ENCODE data around the gene DAO.

Gene DAO

GRCh38 chr12:108918960-108919642 lies 39.2 kb downstream of the DAO start:
- no peak for DNase-seq

DNA sequence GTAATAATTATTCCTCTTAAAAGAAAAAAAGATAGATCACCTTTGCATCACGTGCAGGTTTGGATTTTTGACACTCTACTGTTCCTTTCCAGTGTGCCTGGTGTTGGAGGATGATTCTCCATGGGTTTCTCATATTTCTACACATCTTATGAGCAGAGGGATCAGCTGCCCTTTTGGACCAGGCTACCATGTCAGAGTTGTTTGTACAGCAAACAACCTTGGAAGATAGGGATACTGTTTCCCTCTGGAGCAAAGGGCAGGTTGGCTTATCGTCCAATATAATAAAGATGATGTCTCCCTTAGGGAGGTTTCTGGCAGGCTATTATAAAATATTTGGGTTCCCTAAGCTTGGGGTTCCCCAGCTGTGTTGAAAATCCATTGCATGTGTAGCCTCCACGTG lies 42.1 kb downstream of the DAO start:
- no peak for DNase-seq

DNA sequence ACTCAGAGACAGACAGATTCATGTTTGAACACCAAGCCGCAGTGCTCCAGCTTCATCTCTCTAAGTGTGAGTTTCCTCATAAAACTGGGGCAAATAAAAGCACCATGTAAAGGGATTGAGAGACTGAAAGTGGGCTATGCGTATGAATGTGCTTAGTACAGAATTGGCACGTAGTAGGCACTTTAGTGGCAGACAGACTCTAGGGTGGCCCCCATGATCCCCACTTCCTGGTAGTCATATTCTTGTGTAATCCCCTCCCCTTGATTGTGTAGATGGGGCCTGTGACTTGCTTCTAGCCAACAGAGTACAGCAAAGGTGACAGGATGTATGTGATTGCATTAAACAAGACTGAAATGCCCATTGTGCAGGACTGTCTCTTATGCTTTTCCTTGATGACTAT lies 43.0 kb downstream of the DAO start:
- DNase-seq = no peak

DNA sequence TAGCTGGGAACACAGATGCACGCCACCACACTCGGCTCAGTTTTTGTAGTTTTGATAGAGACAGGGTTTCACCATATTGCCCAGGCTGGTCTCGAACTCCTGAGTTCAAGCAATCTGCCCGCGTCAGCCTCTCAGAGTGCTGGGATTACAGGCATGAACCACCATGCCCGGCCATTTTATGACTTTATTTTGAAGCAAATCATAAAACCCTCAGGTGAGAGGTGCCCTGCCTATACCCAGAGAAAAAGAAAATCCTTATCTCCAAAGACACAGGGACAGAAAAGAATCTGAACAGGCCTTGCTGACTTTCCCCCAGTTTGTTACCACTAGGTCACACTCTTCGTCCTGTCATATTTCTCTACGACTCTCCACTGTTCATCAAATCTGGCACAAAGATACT lies 48.8 kb downstream of the DAO start:
- no peak for DNase-seq

DNA sequence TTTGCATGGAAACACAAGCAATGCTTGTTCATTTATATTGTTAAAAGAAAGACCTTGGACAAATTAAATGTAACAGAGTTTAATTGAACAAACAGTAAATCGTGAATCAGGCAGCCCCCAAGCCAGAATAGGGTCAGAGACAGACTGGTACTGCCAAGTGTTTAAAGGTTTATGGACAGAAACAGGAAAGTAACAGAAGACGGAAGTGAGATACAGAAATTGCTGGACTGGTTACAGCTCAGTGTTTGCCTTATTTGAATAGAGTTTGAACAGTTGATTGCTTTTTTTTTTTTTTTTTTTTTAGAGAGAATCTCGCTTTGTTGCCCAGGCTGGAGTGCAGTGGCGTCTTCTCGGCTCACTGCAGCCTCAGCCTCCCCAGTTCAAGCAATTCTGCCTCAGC lies 50.3 kb downstream of the DAO start:
- DNase-seq = no peak

- no peak for DNase-seq
Observed at GRCh38 chr12:108930756-108931155, 50.9 kb downstream of the DAO start.

DNA sequence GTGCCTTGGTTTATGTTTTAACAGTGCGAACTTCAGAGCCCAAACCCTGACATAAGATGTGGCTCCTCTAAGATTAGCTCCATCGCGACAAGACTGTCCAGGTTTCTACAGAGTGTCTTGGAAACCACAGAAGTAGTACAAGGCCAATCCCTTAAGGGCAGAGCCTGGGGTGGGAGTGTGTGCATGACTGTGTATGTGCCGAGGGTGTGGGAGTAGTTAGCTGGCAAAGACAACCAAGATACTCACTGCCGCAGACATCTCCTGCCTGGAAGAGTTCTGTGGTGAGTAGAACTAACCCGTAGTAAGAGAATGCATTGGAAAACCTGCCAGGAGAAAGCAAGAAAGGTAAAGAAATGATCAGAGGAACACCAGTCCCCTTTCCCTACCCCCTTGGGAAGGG lies 54.1 kb downstream of the DAO start:
- no peak for DNase-seq

DNA sequence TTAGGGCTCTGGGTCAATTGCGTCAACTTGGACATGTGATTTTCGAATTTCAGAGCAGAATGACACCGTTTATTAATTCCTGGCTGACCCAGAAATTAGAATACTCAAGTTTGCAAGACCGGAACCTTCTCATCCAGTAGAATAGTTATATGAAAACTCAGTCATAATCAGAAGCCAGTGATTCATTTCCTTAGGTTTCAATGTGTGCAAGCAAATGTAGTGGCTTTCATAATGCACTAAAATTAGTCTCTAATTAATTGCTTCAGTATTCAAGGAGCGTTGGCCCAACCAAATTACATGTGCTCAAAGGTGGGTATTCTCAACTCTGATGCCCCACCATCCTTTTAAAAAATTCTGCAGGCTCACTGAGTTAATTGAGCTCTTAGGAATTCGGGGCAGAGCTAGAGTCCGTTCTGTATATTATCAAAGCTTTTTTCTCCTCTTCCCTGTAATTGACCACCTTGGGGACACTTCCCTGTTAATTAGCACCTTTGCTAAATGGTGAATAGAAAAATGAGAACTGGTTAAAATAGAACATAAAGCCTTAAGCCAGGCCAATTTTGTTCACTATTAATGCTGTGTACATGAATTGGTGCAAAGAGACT lies 55.4 kb downstream of the DAO start:
- no peak for DNase-seq

DNA sequence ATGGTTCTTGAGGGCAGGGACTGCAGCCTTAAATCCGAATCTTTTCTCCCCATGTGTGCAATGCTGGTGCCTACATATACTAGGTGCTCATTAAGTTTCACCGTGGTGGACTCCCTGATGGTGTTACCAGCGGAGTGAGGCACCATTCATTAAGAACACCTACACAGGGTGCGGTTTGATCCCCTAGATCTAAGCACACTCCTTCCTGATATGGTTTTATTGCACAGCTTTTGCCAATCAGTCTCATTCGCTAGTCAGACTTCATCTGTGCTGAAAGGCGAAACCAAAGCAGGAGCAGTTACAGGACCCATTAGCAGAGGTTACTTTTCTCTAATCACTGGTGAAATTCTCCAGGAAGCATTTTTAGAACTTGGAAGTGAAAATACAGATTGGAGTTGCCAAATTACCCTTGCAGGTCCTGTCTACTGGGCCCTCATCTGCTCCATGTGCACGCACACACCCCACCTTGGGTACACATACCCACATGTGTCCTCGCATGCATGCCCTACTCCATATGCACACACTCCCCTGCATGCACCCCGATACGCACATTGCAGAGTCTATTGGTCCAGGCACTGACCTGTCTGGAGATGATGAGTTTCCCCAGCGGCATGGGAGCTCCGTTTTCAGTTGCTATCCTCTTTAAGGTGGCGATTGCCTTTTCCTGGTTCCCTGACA lies 58.5 kb downstream of the DAO start:
- no peak for DNase-seq

DNA sequence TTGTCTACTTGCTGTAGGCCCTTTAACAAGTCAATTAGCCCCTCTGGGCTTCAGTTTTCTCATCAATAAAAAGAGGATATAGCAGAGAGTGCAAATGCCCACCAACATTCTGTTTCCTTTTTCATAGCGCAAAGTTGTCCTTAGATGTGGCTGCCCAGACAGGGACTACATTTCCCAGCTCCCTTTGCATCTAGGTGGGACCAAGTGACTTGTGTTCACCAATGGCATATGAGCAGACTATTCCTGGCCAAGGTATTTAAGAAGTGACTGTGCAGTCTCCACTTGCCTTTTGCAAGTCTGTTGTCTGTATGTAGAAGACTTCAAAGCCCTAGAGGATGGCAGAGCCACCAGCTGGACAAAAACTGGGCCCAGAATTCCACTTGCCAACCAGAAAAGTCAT lies 59.7 kb downstream of the DAO start:
- no peak for DNase-seq

DNA sequence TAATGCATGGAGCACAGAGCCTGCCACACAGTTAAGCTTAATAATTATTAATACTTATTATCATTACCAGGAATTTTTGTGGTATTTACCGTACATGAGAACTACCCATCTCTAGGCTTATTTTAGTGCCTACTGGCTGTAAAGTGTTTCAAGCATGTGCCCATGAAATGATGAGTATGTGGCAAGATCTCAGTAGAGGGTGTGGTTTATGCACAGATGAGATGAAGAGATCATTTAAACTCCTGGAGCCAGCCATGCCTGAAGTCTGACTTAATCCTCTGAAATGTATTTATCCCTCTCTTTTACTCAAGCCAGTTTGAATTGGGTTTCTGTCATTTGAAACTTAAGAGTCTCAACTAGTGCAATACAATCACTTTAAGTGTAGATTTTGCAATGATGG lies 60.2 kb downstream of the DAO start:
- no peak for DNase-seq

DNA sequence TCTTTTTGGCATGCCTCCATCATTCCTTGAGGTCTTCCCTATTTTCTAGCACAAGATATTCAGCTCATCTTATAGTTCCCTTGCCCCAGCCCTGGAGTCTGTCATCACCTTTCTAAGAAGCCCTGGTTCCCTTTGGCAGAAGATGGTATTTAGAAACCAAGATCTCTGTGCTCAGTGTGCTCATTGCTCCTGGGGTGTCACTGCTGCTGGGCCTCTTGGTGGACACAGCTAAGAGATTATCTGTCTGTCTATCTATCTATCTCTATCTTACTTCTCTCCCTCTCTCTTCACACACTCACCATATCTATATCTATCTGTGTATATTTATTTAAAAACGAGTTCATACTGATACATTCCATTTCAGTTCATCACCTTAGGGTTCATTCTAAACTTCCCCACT lies 67.2 kb downstream of the DAO start:
- DNase-seq = no peak

DNA sequence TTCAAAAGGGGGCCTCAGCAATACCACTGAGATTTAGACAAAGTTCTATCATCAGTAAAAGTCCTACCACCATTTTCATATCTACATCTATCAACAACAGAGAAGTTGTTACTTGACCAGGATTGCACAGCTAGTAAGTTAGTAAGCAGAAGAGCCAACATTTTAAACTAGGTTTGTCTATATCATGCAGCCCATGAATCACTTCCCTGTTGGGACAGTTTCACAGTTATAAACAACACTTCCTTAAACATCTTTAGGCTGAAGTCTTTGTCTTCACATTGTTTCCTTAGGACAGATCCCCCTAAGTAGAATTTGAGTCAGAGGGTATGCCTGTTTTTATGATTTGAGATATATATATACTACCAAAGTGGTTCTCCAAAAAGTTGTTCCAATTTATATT lies 68.5 kb downstream of the DAO start:
- no peak for DNase-seq

- DNase-seq = no peak
Observed at GRCh38 chr12:108949976-108950375, 70.1 kb downstream of the DAO start.

Measured in right kidney (tissue), 1 donor.